Placental epithelial cell (primary cell): Measurements from ENCODE around the gene ZNF497. TPM values are rescaled to one million over a fixed set of nuclear protein-coding genes. Genes with fewer than 3 reads are reported as not detected.

Experiments used
- small RNA-seq: library from RNA; depleted of rRNA; stranded (forward); fragments of <200 nt; gene quantifications from one replicate; pipeline ENCODE3, GENCODE V24; 2012
- total RNA-seq: library from RNA; depleted of rRNA; stranded (reverse); fragments of >200 nt; gene quantifications from 2 replicates; pipeline ENCODE4 v1.2.3, GENCODE V29; 2012

Gene ZNF497
- total RNA-seq = 3.3 and 3.9 TPM in 2 replicates

DNA sequence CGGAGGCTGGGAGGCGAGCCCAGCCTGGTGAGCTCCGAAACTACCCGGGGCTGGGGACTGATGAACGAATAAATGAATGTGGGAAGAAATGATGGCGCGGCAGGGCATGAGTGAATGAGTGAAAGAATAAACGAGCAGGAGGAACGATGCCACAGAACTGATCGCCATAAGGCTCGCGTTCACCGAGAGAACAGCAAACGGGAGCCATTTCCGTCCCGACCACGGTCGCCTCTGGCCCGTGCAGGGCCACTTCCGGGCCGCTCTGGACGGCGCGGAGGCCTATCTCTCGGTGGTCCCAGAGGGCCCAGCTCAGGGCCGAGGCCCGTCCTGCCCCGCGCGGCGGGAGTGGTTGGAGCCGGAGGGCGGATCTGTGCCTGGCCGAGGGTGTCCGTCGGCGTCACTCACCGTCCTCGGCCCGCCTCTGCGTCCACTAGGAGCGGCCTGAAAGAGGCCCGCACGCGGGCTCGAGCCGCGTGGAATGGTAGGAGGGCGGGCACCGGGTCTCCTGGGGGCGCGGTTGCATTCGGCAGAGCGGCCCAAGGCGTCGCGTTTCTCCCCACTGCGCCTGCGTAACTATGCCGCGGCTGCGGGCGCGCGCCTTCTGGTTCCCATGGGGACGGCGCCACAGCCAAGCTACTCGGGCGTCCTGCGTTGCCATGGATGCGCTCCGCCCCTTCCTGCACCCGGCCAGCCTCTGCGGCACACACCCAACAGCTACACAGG lies at the start of gene ZNF497:
ZNF497 (minus strand) TSS at position 480 of the 723 bp plus-strand sequence. CDS start 5,116 bp downstream, outside the sequence.

GRCh38 chr19:58408152-58409009 lies 45.8 kb upstream of the ZNF497 start, which contains the start of gene ZNF584:
Gene ZNF584 (plus strand): TSS chr19:58408649. CDS start chr19:58409148, 499 bp downstream.

DNA sequence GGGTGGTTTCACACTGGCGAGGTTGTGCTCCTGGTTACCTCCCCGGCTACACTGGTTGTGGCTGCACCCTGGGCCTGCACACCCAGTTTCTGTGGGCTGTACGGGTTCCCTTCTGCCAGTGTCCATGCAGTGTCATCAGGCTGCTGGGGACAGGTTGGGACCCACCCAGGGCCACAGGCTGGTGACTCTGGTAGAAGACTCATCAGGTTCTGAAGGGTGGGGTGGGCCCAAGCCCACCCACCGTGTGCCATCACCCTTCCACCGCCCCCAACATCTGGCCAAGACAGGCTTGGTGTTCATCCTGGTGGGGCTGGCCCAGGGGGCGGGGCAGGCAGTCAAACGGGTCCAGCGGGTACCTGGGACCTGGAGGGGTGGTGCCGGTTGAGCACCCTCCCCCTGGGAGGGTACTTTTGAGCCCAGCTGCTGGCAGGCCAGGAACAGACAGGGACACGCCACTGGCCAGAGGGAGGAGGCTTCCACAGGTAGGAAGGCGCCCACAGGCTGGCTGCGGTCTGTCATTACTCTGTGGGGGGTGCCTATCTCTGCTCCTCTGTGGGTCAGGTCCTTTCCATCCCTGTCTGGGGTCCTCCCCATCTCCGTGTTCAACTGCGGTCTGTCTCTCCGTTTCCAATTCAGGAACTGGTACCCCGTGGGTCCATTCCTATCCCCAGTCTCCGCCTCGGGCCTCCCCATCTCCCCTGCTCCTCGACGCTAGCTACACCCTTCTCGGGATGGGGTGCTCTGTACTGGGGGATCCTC lies 32.8 kb upstream of the ZNF497 start, which contains the start of gene RNF225:
RNF225 (plus strand) TSS at position 437 of the 759 bp plus-strand sequence. CDS start 434 bp downstream, outside the sequence.

GRCh38 chr19:58386576-58387337 lies 24.2 kb upstream of the ZNF497 start, which contains the start of gene RPS5:
Gene RPS5 (plus strand): TSS chr19:58387269. CDS start chr19:58388138, 869 bp downstream.

DNA sequence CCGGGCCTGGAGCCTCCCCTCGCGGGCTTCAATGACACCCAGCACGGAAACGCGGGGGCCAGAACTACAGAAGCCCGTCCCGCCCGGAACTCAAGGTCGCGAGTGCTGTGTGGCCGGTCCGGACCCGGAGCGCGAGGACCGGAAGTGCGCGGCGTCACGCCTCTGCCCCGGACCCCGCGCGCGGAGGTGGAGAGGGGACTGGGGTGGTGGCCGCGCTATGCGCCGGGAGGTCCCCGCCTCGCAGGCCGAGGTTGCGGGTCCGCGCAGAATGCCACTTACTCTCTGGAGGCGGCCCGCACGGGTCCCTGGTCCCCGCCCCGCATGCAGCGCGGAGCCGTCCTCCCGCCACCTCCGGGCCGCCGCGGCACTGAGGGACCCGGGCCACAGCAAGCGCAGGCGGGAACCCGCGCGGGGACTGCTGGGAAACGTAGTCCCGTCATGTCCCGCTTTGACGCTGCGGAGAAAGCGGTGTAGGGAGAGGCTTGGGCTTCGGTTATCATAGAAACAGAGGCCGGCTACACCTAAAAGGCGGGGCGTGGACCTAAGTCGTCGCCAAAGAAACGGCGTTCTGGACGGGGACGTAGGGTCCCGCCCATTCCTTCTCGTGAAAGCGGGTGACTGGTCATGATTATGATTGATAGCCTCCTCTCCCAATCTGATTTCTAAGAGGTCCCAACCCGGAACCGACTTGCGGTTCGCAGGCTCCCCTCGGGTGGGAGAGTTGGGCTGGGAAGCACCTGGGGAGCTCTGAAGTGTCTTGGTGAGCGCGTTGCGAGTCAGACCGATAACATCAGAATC lies 18.3 kb upstream of the ZNF497 start, which contains the start of gene ZNF837:
ZNF837 (minus strand) TSS at position 369 of the 798 bp plus-strand sequence. CDS start 11,698 bp downstream, outside the sequence.

GRCh38 chr19:58352760-58353671 lies 9.5 kb downstream of the ZNF497 start, which contains the start of gene A1BG:
Gene A1BG (minus strand): TSS chr19:58353492. CDS start chr19:58353437, 55 bp downstream.

DNA sequence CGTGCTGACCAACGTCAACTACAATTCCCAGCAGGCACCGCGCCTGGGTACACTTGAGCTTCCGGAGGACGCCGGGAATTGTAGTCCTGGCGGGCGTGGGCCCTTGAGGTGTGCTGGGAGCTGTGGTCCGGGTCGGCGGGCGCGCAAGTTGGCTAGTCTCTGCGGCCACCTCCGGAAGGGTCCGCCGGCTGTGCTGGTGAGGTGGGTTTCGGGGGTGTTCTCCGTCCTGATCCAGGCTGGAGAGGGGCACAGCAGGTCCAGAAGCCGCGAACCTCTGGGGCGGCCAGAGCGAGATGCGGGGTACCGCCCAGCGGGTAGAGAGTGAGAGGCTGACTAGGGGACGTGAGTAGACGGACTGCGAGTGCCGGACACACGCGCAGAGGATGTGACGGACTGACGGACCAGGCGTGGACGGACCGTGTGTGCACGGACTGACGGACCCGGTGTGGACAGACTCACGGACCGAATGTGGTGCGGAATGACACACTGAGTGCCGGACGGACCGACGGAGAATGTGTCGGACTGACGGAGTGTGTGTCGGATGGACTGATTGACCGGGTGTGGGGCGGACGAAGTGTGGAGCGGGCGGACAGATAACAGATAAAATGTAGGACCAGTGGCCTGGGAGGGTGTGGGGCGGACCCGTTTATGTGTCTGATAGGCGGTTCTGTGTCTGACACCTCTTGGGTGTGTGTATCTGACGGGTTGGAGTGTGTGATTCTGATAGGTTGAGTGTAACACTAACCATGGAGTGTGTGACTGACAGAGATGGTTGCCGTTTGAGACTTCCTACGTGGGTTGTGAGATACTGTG lies 35.4 kb downstream of the ZNF497 start, which contains the start of gene ZSCAN22:
ZSCAN22 (plus strand) TSS at position 81 of the 813 bp plus-strand sequence. CDS start 7,809 bp downstream, outside the sequence.

GRCh38 chr19:58305065-58305931 lies 57.3 kb downstream of the ZNF497 start, which contains the start of gene ERVK3-1:
Gene ERVK3-1 (plus strand): TSS chr19:58305377. CDS start chr19:58312169, 6,792 bp downstream.

Small RNA genes lying within 50 kb of the gene (small RNA-seq; reads per million reads assigned to genes)
- gene MIR4754 = not detected
- gene MIR6806 = not detected
- 0.09 reads per million for gene RNA5SP473

Other genes with a start within 250 kb of the ZNF497 start
- 14.1 and 17.7 TPM in 2 replicates for gene ZNF329, start 212.0 kb downstream of the ZNF497 start, total RNA-seq
- gene ZNF274, start 179.7 kb downstream of the ZNF497 start, total RNA-seq = 28.3 and 30.6 TPM in 2 replicates
- 20.8 and 39.8 TPM in 2 replicates for gene ZNF544, start 133.8 kb downstream of the ZNF497 start, total RNA-seq
- gene ZNF8, start 83.8 kb downstream of the ZNF497 start, total RNA-seq = 7.9 and 9.4 TPM in 2 replicates
- gene ERVK3-1, start 57.4 kb downstream of the ZNF497 start, total RNA-seq = 33.4 and 35.5 TPM in 2 replicates
- gene ZSCAN22, start 35.8 kb downstream of the ZNF497 start, total RNA-seq = 5.5 and 6.6 TPM in 2 replicates
- gene A1BG, start 9.3 kb downstream of the ZNF497 start, total RNA-seq = 0.79 TPM in 1 of 2 replicates, not detected in the other
- gene ZNF837, start 18.3 kb upstream of the ZNF497 start, total RNA-seq = 4.4 and 6.3 TPM in 2 replicates
- gene RPS5, start 24.5 kb upstream of the ZNF497 start, total RNA-seq = 1,650 and 1,691 TPM in 2 replicates
- gene RNF225, start 32.9 kb upstream of the ZNF497 start, total RNA-seq = 2.8 and 5.5 TPM in 2 replicates
- gene ZNF584, start 45.9 kb upstream of the ZNF497 start, total RNA-seq = 13.2 and 17.3 TPM in 2 replicates
- gene ZNF132, start 77.4 kb upstream of the ZNF497 start, total RNA-seq = 12.6 and 14.6 TPM in 2 replicates
- 13.3 and 14.6 TPM in 2 replicates for gene ZNF324B, start 88.9 kb upstream of the ZNF497 start, total RNA-seq
- gene ZNF324, start 104.3 kb upstream of the ZNF497 start, total RNA-seq = 25.1 and 41.3 TPM in 2 replicates
- 15.3 and 22.0 TPM in 2 replicates for gene ZNF446, start 113.6 kb upstream of the ZNF497 start, total RNA-seq
- 4.4 and 6.3 TPM in 2 replicates for gene SLC27A5, start 149.2 kb upstream of the ZNF497 start, total RNA-seq
- gene ZBTB45, start 157.1 kb upstream of the ZNF497 start, total RNA-seq = 12.3 and 12.6 TPM in 2 replicates
- gene TRIM28, start 181.3 kb upstream of the ZNF497 start, total RNA-seq = 414 and 576 TPM in 2 replicates
- gene CHMP2A, start 192.4 kb upstream of the ZNF497 start, total RNA-seq = 65.1 and 108 TPM in 2 replicates
- 40.4 and 67.5 TPM in 2 replicates for gene UBE2M, start 195.9 kb upstream of the ZNF497 start, total RNA-seq
- gene MZF1, start 210.6 kb upstream of the ZNF497 start, total RNA-seq = 31.6 and 42.0 TPM in 2 replicates